Effector memory CD4-positive, alpha-beta T cell (primary cell): ENCODE results near the gene BTRC.
"Not testable (repeated sequence)": the region's sequence is repeated elsewhere in the genome, so short reads cannot be mapped to it uniquely, and the experiment has no call there.

Experiments used
- DNase-seq, 3 donors: peaks; one replicate each; pipeline ENCODE4 v3.0.0-alpha.2; 2020
- H3K27ac ChIP-seq: 2 replicates; pipeline ENCODE4 v1.7.0; 2013; ENCODE audit warnings: mild to moderate bottlenecking, low read length, moderate library complexity; ENCODE audit not compliant: insufficient read depth, poor library complexity, severe bottlenecking
- H3K27me3 ChIP-seq: replicated peaks from 2 replicates; pipeline ENCODE4 v1.7.0; 2013; ENCODE audit warnings: mild to moderate bottlenecking, low read length; ENCODE audit not compliant: insufficient read depth, control insufficient read depth, poor library complexity, severe bottlenecking
- H3K36me3 ChIP-seq: 2 replicates; pipeline ENCODE4 v1.7.0; 2013; ENCODE audit warnings: mild to moderate bottlenecking, low read length, moderate library complexity; ENCODE audit not compliant: control insufficient read depth, insufficient read depth
- H3K4me1 ChIP-seq: 2 replicates; pipeline ENCODE4 v1.7.0; 2013; ENCODE audit warnings: low read length, mild to moderate bottlenecking; ENCODE audit not compliant: control insufficient read depth, insufficient read depth, poor library complexity, severe bottlenecking
- H3K4me3 ChIP-seq: 2 replicates; pipeline ENCODE4 v1.7.0; 2013; ENCODE audit warnings: low read length, low read depth, mild to moderate bottlenecking; ENCODE audit not compliant: insufficient read depth, poor library complexity, severe bottlenecking
- H3K9me3 ChIP-seq: 2 replicates; pipeline ENCODE4 v1.7.0; 2013; ENCODE audit warnings: mild to moderate bottlenecking, low read length, moderate library complexity; ENCODE audit not compliant: control insufficient read depth

The BTRC gene

DNA sequence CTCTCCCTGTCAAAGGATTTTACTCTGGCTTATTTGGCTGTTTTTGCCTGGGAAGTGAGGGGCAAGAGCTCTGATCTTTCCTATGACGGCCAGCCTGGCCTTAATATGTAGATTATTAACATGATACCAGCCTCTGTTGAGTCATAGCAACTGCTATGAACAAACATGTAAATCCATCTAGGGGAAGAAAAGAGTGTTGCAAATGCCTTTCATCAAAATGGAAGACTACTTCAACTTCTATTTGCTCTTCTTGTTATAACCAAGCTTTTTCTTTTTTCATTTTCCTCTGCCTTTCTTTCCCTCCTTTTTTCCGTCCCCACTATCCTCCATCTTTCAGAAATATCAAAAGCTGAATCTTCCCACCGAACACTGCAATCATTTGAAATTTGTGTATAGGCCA is 46.6 kb downstream of the BTRC start:
- H3K27me3 ChIP-seq = no peaks in the 10 kb centered on the region
- DNase-seq = no peak
- H3K4me3 ChIP-seq = no peak overlapping the region
- peaks cover 6% of the 10 kb centered on the region for H3K4me1 ChIP-seq
- H3K27ac ChIP-seq = no peak overlapping the region
- H3K9me3 ChIP-seq = no peaks in the 10 kb centered on the region
- H3K36me3 ChIP-seq = no peaks in the 10 kb centered on the region

DNA sequence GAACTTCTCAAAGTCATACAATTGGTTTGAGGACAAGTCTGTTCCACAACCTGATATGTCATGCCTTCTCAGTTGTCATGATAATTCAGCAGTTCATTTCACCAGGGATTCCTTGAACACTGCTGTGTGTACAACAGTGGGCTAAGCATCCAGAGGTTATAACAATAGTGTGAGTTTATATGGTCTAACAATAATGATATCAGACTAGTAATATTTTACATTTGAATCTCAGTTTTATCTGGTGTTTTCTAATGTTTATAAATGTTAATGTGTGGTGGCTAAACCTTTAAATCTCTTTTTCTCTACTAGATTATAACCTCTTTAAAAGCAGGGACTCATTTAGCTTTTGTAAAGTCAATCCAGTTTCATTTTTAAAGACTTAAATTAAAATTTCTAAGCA is 48.7 kb downstream of the BTRC start:
- DNase-seq = no peak
- Histone ChIP-seq H3K27ac (no peak overlapping the region), H3K27me3 (no peaks in the 10 kb centered on the region), H3K9me3 (no peaks in the 10 kb centered on the region), H3K36me3 (no peaks in the 10 kb centered on the region), H3K4me1 (no peaks in the 10 kb centered on the region), H3K4me3 (no peak overlapping the region)

DNA sequence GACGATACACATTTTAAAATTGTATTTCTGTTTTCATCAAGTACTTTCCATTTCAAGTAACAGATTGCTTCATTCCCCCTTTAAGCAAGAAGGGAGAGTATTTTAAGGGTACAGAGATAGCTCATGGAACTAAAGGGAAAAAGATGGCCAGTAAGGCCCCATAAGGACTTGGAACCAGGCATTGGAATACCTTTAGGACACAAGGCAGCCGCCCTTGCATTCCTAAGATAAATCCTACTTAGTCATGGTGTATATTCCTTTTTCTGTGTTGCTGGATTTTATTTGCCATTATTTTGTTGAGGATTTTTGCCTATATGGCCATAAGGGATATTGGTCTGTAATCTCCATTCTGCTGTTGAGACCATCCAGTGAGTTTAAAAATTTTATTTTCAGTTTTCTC is 49.2 kb downstream of the BTRC start:
- H3K4me1 ChIP-seq = no peaks in the 10 kb centered on the region
- H3K36me3 ChIP-seq = no peaks in the 10 kb centered on the region
- no peak for DNase-seq
- no peak overlapping the region for H3K4me3 ChIP-seq
- no peaks in the 10 kb centered on the region for H3K27me3 ChIP-seq
- H3K27ac ChIP-seq = no peak overlapping the region
- H3K9me3 ChIP-seq = no peaks in the 10 kb centered on the region

DNA sequence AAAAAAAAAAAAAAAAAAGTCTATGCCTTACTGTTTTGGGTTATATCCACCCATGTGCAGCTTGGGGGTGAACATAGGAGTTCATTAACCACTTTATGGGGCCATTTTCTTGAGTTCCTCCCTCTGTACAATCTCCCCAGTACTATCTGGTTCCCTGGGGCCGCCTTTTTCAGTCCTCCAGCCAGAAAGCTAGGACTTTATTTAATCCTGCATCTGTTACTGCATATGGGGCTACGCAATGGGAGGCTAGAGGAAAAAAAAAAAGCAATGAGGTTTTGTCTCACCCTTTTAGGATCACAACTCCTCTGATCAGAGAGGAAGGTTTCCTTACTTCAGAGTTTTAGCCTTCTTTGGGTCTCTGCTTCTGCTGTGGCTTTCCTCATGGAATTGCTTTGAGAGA is 51.0 kb downstream of the BTRC start:
- DNase-seq = no peak
- no peaks in the 10 kb centered on the region for H3K4me1 ChIP-seq
- H3K9me3 ChIP-seq = no peaks in the 10 kb centered on the region
- H3K4me3 ChIP-seq = no peak overlapping the region
- H3K27ac ChIP-seq = no peak overlapping the region
- H3K27me3 ChIP-seq = no peaks in the 10 kb centered on the region
- H3K36me3 ChIP-seq = peaks cover 4% of the 10 kb centered on the region

DNA sequence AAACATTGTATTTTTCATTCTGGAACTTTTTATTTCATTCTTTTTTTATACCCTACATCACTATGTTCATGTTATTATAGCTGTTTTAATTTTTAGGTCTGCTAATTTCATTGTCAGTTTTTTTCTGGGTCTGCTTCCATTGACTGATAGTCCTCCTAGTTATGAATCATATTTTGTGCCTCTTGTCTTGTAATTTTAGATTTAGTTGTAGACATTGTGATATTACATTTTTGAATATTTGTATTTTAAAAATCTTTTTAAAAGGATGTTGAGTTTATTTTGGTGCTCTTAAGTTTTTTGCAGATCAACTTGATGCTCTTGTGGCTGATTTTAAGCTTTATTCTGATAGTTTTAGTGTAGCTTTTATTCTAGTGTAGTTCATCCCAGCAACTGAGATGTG is 57.6 kb downstream of the BTRC start:
- no peak overlapping the region for H3K4me3 ChIP-seq
- peaks cover 4% of the 10 kb centered on the region for H3K36me3 ChIP-seq
- no peak overlapping the region for H3K27ac ChIP-seq
- no peak for DNase-seq
- H3K9me3 ChIP-seq = no peaks in the 10 kb centered on the region
- H3K4me1 ChIP-seq = no peaks in the 10 kb centered on the region
- H3K27me3 ChIP-seq = no peaks in the 10 kb centered on the region

DNA sequence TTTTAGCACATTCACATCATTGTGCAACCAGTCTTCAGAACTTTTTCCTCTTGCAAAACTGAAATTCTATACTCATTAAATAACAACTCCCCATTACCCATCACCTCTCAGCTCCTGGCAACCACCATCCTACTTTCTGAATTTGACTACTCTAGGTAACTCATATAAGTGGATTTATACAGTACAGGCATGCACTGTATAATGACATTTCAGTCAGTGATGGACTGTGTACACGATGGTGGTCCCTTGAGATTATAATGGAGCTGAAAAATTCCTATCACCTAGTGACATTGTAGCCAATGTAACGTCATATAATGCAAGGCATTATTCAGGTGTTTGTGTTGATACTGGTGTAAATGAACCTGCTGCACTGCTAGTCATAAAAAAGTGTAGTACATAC is 60.1 kb downstream of the BTRC start:
- H3K36me3 ChIP-seq = no peaks in the 10 kb centered on the region
- no peak overlapping the region for H3K27ac ChIP-seq
- no peaks in the 10 kb centered on the region for H3K27me3 ChIP-seq
- no peak for DNase-seq
- no peaks in the 10 kb centered on the region for H3K4me1 ChIP-seq
- no peaks in the 10 kb centered on the region for H3K9me3 ChIP-seq
- H3K4me3 ChIP-seq = no peak overlapping the region

DNA sequence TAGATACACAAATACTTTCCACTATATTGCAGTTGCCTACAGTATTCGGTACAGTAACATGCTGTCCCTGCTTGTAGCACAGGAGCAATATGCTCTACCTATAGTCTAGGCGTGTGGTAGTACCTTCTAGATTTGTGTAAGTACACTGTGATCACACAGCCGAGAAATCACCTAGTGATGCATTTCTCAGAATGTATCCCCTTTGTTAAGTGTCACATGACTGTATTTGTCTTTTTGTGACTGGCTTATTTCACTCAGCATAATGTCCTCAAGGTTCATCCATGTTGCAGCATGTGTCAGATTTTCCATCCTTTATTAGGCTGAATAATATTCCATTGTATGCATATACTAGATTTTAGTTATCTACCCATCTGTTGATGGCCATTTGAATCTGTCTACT is 61.9 kb downstream of the BTRC start:
- no peak overlapping the region for H3K4me3 ChIP-seq
- no peak for DNase-seq
- no peaks in the 10 kb centered on the region for H3K4me1 ChIP-seq
- no peaks in the 10 kb centered on the region for H3K36me3 ChIP-seq
- no peaks in the 10 kb centered on the region for H3K9me3 ChIP-seq
- H3K27me3 ChIP-seq = no peaks in the 10 kb centered on the region
- no peak overlapping the region for H3K27ac ChIP-seq

DNA sequence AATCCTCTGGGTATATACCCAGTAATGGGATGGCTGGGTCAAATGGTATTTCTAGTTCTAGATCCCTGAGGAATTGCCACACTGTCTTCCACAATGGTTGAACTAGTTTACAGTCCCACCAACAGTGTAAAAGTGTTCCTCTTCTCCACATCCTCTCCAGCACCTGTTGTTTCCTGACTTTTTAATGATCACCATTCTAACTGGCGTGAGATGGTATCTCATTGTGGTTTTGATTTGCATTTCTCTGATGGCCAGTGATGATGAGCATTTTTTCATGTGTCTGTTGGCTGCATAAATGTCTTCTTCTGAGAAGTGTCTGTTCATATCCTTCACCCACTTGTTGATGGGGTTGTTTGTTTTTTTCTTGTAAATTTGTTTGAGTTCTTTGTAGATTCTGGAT is 68.0 kb downstream of the BTRC start:
- not testable (repeated sequence) for H3K4me1 ChIP-seq, H3K27ac ChIP-seq, H3K27me3 ChIP-seq, H3K36me3 ChIP-seq, DNase-seq, H3K4me3 ChIP-seq, H3K9me3 ChIP-seq

DNA sequence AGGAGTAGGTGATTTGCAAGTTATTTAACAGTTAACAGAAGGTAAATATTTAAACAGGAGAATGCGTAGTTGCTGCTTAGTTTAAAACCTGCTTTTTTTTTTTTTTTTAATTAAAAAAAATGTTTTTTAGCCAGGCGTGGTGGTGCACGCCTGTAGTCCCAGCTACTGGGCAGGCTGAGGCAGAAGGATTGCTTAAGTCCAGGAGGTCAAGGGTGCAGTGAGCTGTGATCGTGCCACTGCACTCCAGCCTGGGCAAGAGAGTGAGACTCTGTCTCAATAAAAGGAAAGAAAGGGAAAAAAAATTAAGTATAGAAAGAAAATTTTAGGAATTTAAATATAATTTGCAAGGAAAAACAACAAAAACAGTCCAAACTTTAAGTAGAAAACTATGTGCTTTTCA is 71.6 kb downstream of the BTRC start:
- no peaks in the 10 kb centered on the region for H3K27me3 ChIP-seq
- no peak overlapping the region for H3K27ac ChIP-seq
- DNase-seq = no peak
- no peaks in the 10 kb centered on the region for H3K9me3 ChIP-seq
- no peaks in the 10 kb centered on the region for H3K4me1 ChIP-seq
- no peak overlapping the region for H3K4me3 ChIP-seq
- H3K36me3 ChIP-seq = no peaks in the 10 kb centered on the region

DNA sequence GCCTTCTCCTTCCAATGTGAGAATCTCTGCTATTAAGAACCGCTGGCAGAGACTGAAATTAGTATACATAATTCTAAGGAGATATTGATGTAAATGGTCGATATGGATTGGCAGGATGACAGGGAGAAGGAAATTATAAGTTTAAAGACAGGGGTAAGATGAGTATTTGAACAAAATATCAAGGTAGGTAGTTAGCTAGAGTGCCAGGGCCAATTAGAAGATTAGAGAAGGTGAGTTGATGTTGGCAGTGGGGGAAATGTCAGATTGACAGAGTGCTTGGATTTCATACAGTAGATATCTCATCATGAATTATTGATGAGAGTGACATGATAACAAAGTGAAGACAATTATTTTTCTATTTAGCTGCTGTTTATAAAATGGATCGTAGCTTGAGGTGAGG is 74.1 kb downstream of the BTRC start:
- no peaks in the 10 kb centered on the region for H3K27me3 ChIP-seq
- H3K27ac ChIP-seq = no peak overlapping the region
- no peak overlapping the region for H3K4me3 ChIP-seq
- H3K4me1 ChIP-seq = no peaks in the 10 kb centered on the region
- H3K36me3 ChIP-seq = no peaks in the 10 kb centered on the region
- H3K9me3 ChIP-seq = no peaks in the 10 kb centered on the region
- no peak for DNase-seq

DNA sequence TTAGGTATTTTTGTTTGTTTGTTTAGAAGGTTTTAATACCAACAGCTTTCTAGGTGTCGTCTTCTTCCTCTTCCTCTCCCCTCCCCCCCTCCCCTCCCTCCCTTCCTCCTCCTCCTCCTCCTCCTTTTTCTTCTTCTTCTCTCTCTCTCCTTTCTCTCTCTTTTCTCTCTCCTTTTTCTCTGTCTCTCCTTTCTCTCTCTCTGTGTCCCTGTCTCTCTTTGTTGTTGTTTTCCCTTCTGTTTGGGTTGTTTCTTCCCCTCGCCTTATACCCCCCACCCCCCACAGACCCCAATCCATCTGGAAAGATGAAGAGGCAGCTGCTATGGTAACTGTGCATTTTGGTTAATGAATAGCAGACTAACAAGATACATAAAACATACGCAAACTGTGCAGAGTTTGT is 75.5 kb downstream of the BTRC start:
- no peaks in the 10 kb centered on the region for H3K36me3 ChIP-seq
- DNase-seq = no peak
- H3K27ac ChIP-seq = no peak overlapping the region
- H3K4me3 ChIP-seq = no peak overlapping the region
- H3K9me3 ChIP-seq = no peaks in the 10 kb centered on the region
- no peaks in the 10 kb centered on the region for H3K27me3 ChIP-seq
- no peaks in the 10 kb centered on the region for H3K4me1 ChIP-seq
